HG03280 (cell line): ENCODE data around the gene MLANA.

Experiments
- ATAC-seq: cut with Tn5 transposase; IDR thresholded peaks from one replicate; pipeline ENCODE4 v1.9.1; 2021; ENCODE audit warnings: mild to moderate bottlenecking, moderate library complexity; ENCODE audit not compliant: unreplicated experiment

Gene MLANA

GRCh38 chr9:5953743-5954707 lies 63.3 kb downstream of the MLANA start:
- ATAC-seq = no peak

DNA sequence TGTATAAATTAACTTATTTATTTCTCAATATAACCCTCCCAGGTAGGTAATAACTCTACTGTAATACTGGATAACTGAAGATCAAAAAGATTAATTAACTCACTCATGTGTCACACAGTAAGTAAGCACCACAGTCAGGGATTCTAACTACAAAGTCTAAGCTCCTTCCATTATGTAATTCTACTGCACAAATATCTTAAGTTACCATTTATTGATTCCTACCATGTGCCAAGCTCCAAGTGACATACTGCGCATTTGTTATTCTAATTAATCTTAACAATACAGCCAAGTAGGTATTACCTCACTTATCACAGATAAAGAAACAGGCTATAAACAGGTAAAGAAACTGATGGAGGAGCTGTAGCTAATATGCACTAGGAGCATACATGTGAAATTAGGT lies 66.5 kb downstream of the MLANA start:
- no peak for ATAC-seq

GRCh38 chr9:5958273-5958672 lies 67.6 kb downstream of the MLANA start:
- no peak for ATAC-seq
